Adrenal gland (tissue), 12 donors: ENCODE data around the gene SLAMF9. TPM values are rescaled to one million over a fixed set of nuclear protein-coding genes. Genes with fewer than 3 reads are reported as not detected.

Source experiments
- DNase-seq, 7 donors: peaks; one replicate each; pipeline ENCODE4 v3.0.0-alpha.2; 2019 to 2020
- H3K27ac ChIP-seq, 5 donors: fragments of 200-600 bp; sonication (generic) in 4 of 5; 1 replicate in 3 of 5; 2 replicates in 2 of 5; pipeline versions ENCODE4 v1.5.1 to v1.8.0; 2016 to 2020; ENCODE audit warnings: mild to moderate bottlenecking in 1 of 5
- H3K27me3 ChIP-seq: fragments of 200-600 bp; 2 replicates; pipeline ENCODE4 v1.8.0; 2021
- H3K36me3 ChIP-seq, 2 donors: fragments of 200-600 bp; replicated peaks in 1 of 2; 1 replicate in 1 of 2; 2 replicates in 1 of 2; pipeline versions ENCODE4 v1.5.1 to v1.8.0; 2018 to 2022
- H3K4me1 ChIP-seq, 2 donors: fragments of 200-600 bp; replicated peaks in 1 of 2; 1 replicate in 1 of 2; 2 replicates in 1 of 2; pipeline versions ENCODE4 v1.5.1 to v1.8.0; 2018 to 2021
- H3K4me3 ChIP-seq, 4 donors: fragments of 200-600 bp; sonication (generic) in 3 of 4; one replicate each; pipeline ENCODE4 v1.5.1; 2016 to 2018
- H3K9me3 ChIP-seq, 3 donors: fragments of 200-600 bp; sonication (generic) in 1 of 3; replicated peaks in 1 of 3; 1 replicate in 2 of 3; 2 replicates in 1 of 3; pipeline versions ENCODE4 v1.5.1 to v1.8.0; 2016 to 2021
- CTCF ChIP-seq, 6 experiments: fragments of 450-650 bp in 4 of 6; fragments of 200-600 bp in 2 of 6; sonication (generic) in 1 of 6; IDR thresholded peaks; 1 replicate in 5 of 6; 2 replicates in 1 of 6; pipeline versions ENCODE4 v1.5.1 to v1.8.0; 2016 to 2021; ENCODE audit warnings: antibody characterized with exemption in 6 of 6, mild to moderate bottlenecking in 2 of 6, moderate library complexity in 1 of 6
- POLR2A ChIP-seq, 2 donors: fragments of 450-650 bp; IDR thresholded peaks; one replicate each; pipeline ENCODE4 v1.6.1; 2017; ENCODE audit warnings: antibody characterized with exemption in 2 of 2, mild to moderate bottlenecking in 2 of 2, moderate library complexity in 1 of 2
- WGBS, 4 donors: extraction: QIAGEN DNeasy Blood & Tissue Kit in 2 of 4; methylation state at CpG; one replicate each; pipeline versions ENCODE4 v1.1.5 to v1.1.7; 2013 to 2017; 5-methylcytosine and 5-hydroxymethylcytosine counted together
- intact Hi-C, 2 donors: fragments of 100-400 bp; cut with DNase I; formaldehyde crosslinking; loops; one replicate each; pipeline versions ENCODE4 v1.14.1 to v1.15.0; 2022 to 2023
- polyA plus RNA-seq, 3 donors: library from polyadenylated mRNA; stranded (reverse); fragments of 200-250 nt in 2 of 3; fragments of 350-450 nt in 1 of 3; fragmentation: Illumina TruSeq in 1 of 3; extraction: RNeasy Lipid Tissue Mini Kit (QIAGEN cat#74804) in 1 of 3; gene quantifications; one replicate each; pipeline ENCODE4 v1.2.3, GENCODE V29; 2013 to 2014
- total RNA-seq, 9 donors: library from RNA; depleted of rRNA in 4 of 9; stranded (reverse); fragments of >200 nt in 4 of 9; fragments of 120-200 nt in 1 of 9; fragmentation: NEBNext Ultra II Directional in 1 of 9; extraction: Animal tissue kit (Norgen Biotek cat#: 25700) in 1 of 9; gene quantifications; one replicate each; pipeline versions ENCODE4 v1.1.0 to v1.2.4, GENCODE V29; 2013 to 2023
- donor health status: healthy with polysubstance abuse.
- donor health status: Bipolar disorder and iron deficiency.
- donor health status: DM: yes; HTN: yes; CAD: no.
- donor health status: DM: no; HTN: no; CAD: no.
- donor health status: DM: no; HTN: no; CAD: no.
- donor health status: DM: yes; HTN: yes; CAD: no.

SLAMF9 gene
- total and polyA plus RNA-seq, 12 donors, result not detected

GRCh38 chr1:159959451-159959850, 5.4 kb upstream of the SLAMF9 start:
- Histone ChIP-seq H3K27me3 (peaks cover under 1% of the 10 kb centered on the region), H3K27ac (no peak overlapping the region), H3K4me3 (no peak overlapping the region), H3K36me3 (no peaks in the 10 kb centered on the region), H3K4me1 (no peaks in the 10 kb centered on the region), H3K9me3 (no peaks in the 10 kb centered on the region)
- intact Hi-C loops, result no loop called here
- no peak for DNase-seq
- 72 to 82% (median 78%) methylated on average over 4 of the region's 4 CpGs for WGBS, 4 donors
- TF ChIP-seq CTCF (IDR thresholded peaks at IDR 0.05) (no peak), POLR2A (IDR thresholded peaks at IDR 0.05) (no peak)

- no peak for DNase-seq
- no peaks in the 10 kb centered on the region for H3K4me1 ChIP-seq
- WGBS, 4 donors, result 46 to 65% (median 62%) methylated on average over 3 of the region's 3 CpGs
- TF ChIP-seq CTCF (IDR thresholded peaks at IDR 0.05) (no peak), POLR2A (IDR thresholded peaks at IDR 0.05) (no peak)
- intact Hi-C loops, result no loop called here
- no peaks in the 10 kb centered on the region for H3K9me3 ChIP-seq
- H3K27me3 ChIP-seq, result no peaks in the 10 kb centered on the region
- no peak overlapping the region for H3K4me3 ChIP-seq
- no peaks in the 10 kb centered on the region for H3K36me3 ChIP-seq
- H3K27ac ChIP-seq, result no peak overlapping the region
Measured at GRCh38 chr1:159958719-159959380, 4.8 kb upstream of the SLAMF9 start.

GRCh38 chr1:159957824-159958268, 3.8 kb upstream of the SLAMF9 start:
- H3K27me3 ChIP-seq, result no peaks in the 10 kb centered on the region
- no peaks in the 10 kb centered on the region for H3K36me3 ChIP-seq
- H3K9me3 ChIP-seq, result no peaks in the 10 kb centered on the region
- no peak overlapping the region for H3K4me3 ChIP-seq
- intact Hi-C loops, result no loop called here
- WGBS, 4 donors, result 59 to 69% (median 65%) methylated on average over 5 to 9 of the region's 9 CpGs
- TF ChIP-seq POLR2A (IDR thresholded peaks at IDR 0.05) (no peak), CTCF (IDR thresholded peaks at IDR 0.05) (no peak)
- no peak for DNase-seq
- no peak overlapping the region for H3K27ac ChIP-seq
- no peaks in the 10 kb centered on the region for H3K4me1 ChIP-seq

- 71 to 83% (median 80%) methylated on average over 3 of the region's 3 CpGs for WGBS, 4 donors
- no peaks in the 10 kb centered on the region for H3K4me1 ChIP-seq
- DNase-seq, result no peak
Measured at GRCh38 chr1:159955456-159955855, 1.4 kb upstream of the SLAMF9 start.

More at GRCh38 chr1:159955456-159955855, 1.4 kb upstream of the SLAMF9 start:
- TF ChIP-seq POLR2A (IDR thresholded peaks at IDR 0.05) (no peak), CTCF (IDR thresholded peaks at IDR 0.05) (no peak)
- H3K27ac ChIP-seq, result no peak overlapping the region
- intact Hi-C loops, result no loop called here
- H3K9me3 ChIP-seq, result no peaks in the 10 kb centered on the region
- H3K4me3 ChIP-seq, result no peak overlapping the region
- H3K36me3 ChIP-seq, result no peaks in the 10 kb centered on the region
- peaks cover 15% of the 10 kb centered on the region for H3K27me3 ChIP-seq
